Measurements from ENCODE around the gene BOLL. TPM values are rescaled to one million over a fixed set of nuclear protein-coding genes. Genes with fewer than 3 reads are reported as not detected.
"Not testable (repeated sequence)": the region's sequence is repeated elsewhere in the genome, so short reads cannot be mapped to it uniquely, and the experiment has no call there.

BOLL gene
- total RNA-seq, 1 donor from 2014 or later, result 2.8 TPM

- DNase-seq, result no peak
Observed at GRCh38 chr2:197798187-197798586, 13.1 kb upstream of the BOLL start.

GRCh38 chr2:197795277-197795676, 10.2 kb upstream of the BOLL start:
- DNase-seq, result no peak

- DNase-seq, result no peak
Observed at GRCh38 chr2:197793456-197793855, 8.3 kb upstream of the BOLL start.

GRCh38 chr2:197786010-197786877, 1.1 kb upstream of the BOLL start:
- DNase-seq, result peak; percentile 77

- no peak for DNase-seq
Observed at GRCh38 chr2:197782126-197782525, 3.0 kb downstream of the BOLL start.

- no peak for DNase-seq
Observed at GRCh38 chr2:197779261-197779660, 5.9 kb downstream of the BOLL start.

- peak; percentile 65 for DNase-seq
Observed at GRCh38 chr2:197777823-197778407, 7.2 kb downstream of the BOLL start.

- DNase-seq, result no peak
Observed at GRCh38 chr2:197760293-197760657, 24.8 kb downstream of the BOLL start.

GRCh38 chr2:197759625-197760292, 25.4 kb downstream of the BOLL start:
- DNase-seq, result no peak

- DNase-seq, result no peak
Observed at GRCh38 chr2:197759013-197759412, 26.1 kb downstream of the BOLL start.

- DNase-seq, result no peak
Observed at GRCh38 chr2:197740200-197740599, 44.9 kb downstream of the BOLL start.

- not testable (repeated sequence) for DNase-seq
Observed at GRCh38 chr2:197728555-197729544, 56.3 kb downstream of the BOLL start.

- DNase-seq, result no peak
Observed at GRCh38 chr2:197727011-197727410, 58.1 kb downstream of the BOLL start.

GRCh38 chr2:197717863-197718262, 67.3 kb downstream of the BOLL start:
- no peak for DNase-seq

GRCh38 chr2:197713271-197713670, 71.8 kb downstream of the BOLL start:
- no peak for DNase-seq

GRCh38 chr2:197711578-197711977, 73.5 kb downstream of the BOLL start:
- no peak for DNase-seq

GRCh38 chr2:197710424-197711042, 74.6 kb downstream of the BOLL start:
- DNase-seq, result no peak

GRCh38 chr2:197709140-197709539, 76.0 kb downstream of the BOLL start:
- not testable (repeated sequence) for DNase-seq

- no peak for DNase-seq
Observed at GRCh38 chr2:197708331-197708730, 76.8 kb downstream of the BOLL start.

- DNase-seq, result peak; percentile 63
Observed at GRCh38 chr2:197707316-197708213, 77.6 kb downstream of the BOLL start.

GRCh38 chr2:197706839-197707207, 78.3 kb downstream of the BOLL start:
- no peak for DNase-seq
